ENCODE data around the gene TRA2A. TPM values are rescaled to one million over a fixed set of nuclear protein-coding genes. Genes with fewer than 3 reads are reported as not detected.
A peak's percentile ranks its signal among the peaks of the same experiment; 100 is the strongest.

Gene TRA2A
- total and polyA plus RNA-seq, 9 of the 15 experiments (the other 6 are each of a cell fraction or from before 2014, with no cell fraction given): 22.7 to 210 (median 73.9) TPM

GRCh38 chr7:23477962-23478866 lies 53.6 kb downstream of the TRA2A start:
- intact Hi-C loops (cut with micrococcal nuclease): no loop called here
- 0 out of 3 replicates have a peak, but pooled peaks cover 2% of the 10 kb centered on the region for H3K36me3 ChIP-seq (ENCODE audit: control insufficient read depth, insufficient read depth, low read length)
- H3K4me2 ChIP-seq (ENCODE audit: insufficient read depth, low read length): peak overlapping the region; percentile 38
- no peak overlapping the region for H3K4me3 ChIP-seq
- POLR2A ChIA-PET: interaction anchor here (0.7 to 1.0 kb wide), 2 partner anchors 10 to 14 kb away, joined by 3 to 4 read pairs; no protein-coding TSS in a partner anchor
- H3K4me1 ChIP-seq (replicated peaks in 1 of 2; ENCODE audit: control insufficient read depth in 2 of 2, insufficient read depth in 2 of 2, low read length in 2 of 2): peaks cover 2 to 9% of the 10 kb centered on the region in 2 experiments; a peak in 1 of 5 replicates
- ATAC-seq: no peak
- CTCF ChIA-PET (ENCODE audit: low intra/inter-chr PET ratio): no interaction called here
- H3K9ac ChIP-seq (ENCODE audit: insufficient read depth in 1 of 2, low read depth in 2 of 2, low read length in 2 of 2): no peak overlapping the region; a peak in 1 of 4 replicates
- in situ Hi-C loops (cut with MboI): no loop called here
- peak; percentile 44 for FAIRE-seq
- H2AFZ ChIP-seq (ENCODE audit: low read depth, low read length): no peak overlapping the region
- H3K79me2 ChIP-seq (ENCODE audit: control insufficient read depth, insufficient read depth, low read length): peaks cover 55% of the 10 kb centered on the region
- 23% methylated on average over 6 of the region's 6 CpGs for WGBS (ENCODE audit: insufficient coverage, low coverage, missing lambda C conversion rate)
- no peaks in the 10 kb centered on the region for H4K20me1 ChIP-seq (replicated peaks; ENCODE audit: control insufficient read depth, insufficient read depth, low read length)
- no peak for DNase-seq (ENCODE audit: extremely low read depth in 1 of 4, low spot score in 3 of 4)
- H3K9me1 ChIP-seq (ENCODE audit: control insufficient read depth, insufficient read depth, low read length): no peaks in the 10 kb centered on the region
- no peaks in the 10 kb centered on the region for H3K9me3 ChIP-seq (replicated peaks; ENCODE audit: control insufficient read depth, insufficient read depth, low read depth, low read length)
- no peak overlapping the region for H3K27ac ChIP-seq (ENCODE audit: extremely low read depth, low read depth, low read length)
- no peaks in the 10 kb centered on the region for H3K27me3 ChIP-seq (ENCODE audit: control insufficient read depth in 2 of 2, insufficient read depth in 2 of 2, low read length in 2 of 2)
- no TSS peak for BruUV-seq (replicated peaks)
- TF ChIP-seq GABPB1 (CRISPR knock-in tag; IDR thresholded peaks at IDR 0.05): no peak
- TF ChIP-seq GABPA (tag; conservative IDR thresholded peaks at IDR 0.05; ENCODE audit: low read depth): 0 out of 2 replicates have a peak, but pooled peaks have one; percentile 14
- TF ChIP-seq SMARCA4 (IDR thresholded peaks at IDR 0.05): 0 out of 2 replicates have a peak, but pooled peaks have one; percentile 18
- TF ChIP-seq, protein P1, sequence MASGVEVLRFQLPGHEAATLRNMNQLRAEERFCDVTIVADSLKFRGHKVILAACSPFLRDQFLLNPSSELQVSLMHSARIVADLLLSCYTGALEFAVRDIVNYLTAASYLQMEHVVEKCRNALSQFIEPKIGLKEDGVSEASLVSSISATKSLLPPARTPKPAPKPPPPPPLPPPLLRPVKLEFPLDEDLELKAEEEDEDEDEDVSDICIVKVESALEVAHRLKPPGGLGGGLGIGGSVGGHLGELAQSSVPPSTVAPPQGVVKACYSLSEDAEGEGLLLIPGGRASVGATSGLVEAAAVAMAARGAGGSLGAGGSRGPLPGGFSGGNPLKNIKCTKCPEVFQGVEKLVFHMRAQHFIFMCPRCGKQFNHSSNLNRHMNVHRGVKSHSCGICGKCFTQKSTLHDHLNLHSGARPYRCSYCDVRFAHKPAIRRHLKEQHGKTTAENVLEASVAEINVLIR (CRISPR knock-in tag; IDR thresholded peaks at IDR 0.05): no peak
- TF ChIP-seq HDGF (IDR thresholded peaks at IDR 0.05): no peak
- TF ChIP-seq ZFP91 (CRISPR knock-in tag; IDR thresholded peaks at IDR 0.05): no peak
- no peak for TF ChIP-seq ETV5 (CRISPR knock-in tag; IDR thresholded peaks at IDR 0.05; ENCODE audit: low read depth)
- no peak for TF ChIP-seq ZNF57 (CRISPR knock-in tag; IDR thresholded peaks at IDR 0.05)
- TF ChIP-seq ATF1 (CRISPR knock-in tag; IDR thresholded peaks at IDR 0.05): no peak
- no peak for TF ChIP-seq ATF1 (tag; IDR thresholded peaks at IDR 0.05)

All from K562 (cell line).